A549 (cell line): ENCODE results near the gene IFT43. TPM values are rescaled to one million over a fixed set of nuclear protein-coding genes. Genes with fewer than 3 reads are reported as not detected.

Experiments used
- ATAC-seq, 2 experiments: fragments of 200-7000 bp in 1 of 2; fragments of >200 bp in 1 of 2; cut with Nextera tagmentation in 1 of 2; cut with Tn5 transposase in 1 of 2; 3 replicates each; pipeline versions ENCODE4 v1.8.0 to v1.9.1; 2018 to 2020; ENCODE audit warnings: mild to moderate bottlenecking in 1 of 2, moderate library complexity in 1 of 2
- CTCF ChIA-PET: fragments of 300-600 bp; sonication (Branson Sonifier 250); formaldehyde crosslinking; extraction: SDS; loops from one replicate; lab custom pipeline; 2021; ENCODE audit warnings: antibody characterized with exemption, inconsistent platforms; lab: Yijun Ruan, JAX
- POLR2A ChIA-PET: fragments of 350-600 bp; formaldehyde crosslinking; extraction: SDS; loops from one replicate; lab custom pipeline; 2021; ENCODE audit warnings: antibody characterized with exemption, inconsistent platforms; lab: Yijun Ruan, JAX
- DNase-seq, 2 experiments: peaks; one replicate each; pipeline versions ENCODE4 v3.0.0 to v3.0.0-alpha.2; 2011 to 2016; ENCODE audit warnings: low read depth in 1 of 2, low spot score in 1 of 2
- FAIRE-seq: peaks from 2 replicates; lab custom pipeline; 2011; peaks lifted over from hg19 to GRCh38; lab: Jason Lieb, UNC
- H3K27ac ChIP-seq, 2 experiments: fragments of >200 bp; sonication (Bioruptor Twin); formaldehyde crosslinking; 3 replicates each; pipeline ENCODE4 v1.5.1; 2016 to 2017
- H3K4me1 ChIP-seq: fragments of >200 bp; sonication (Bioruptor Twin); formaldehyde crosslinking; 3 replicates; pipeline ENCODE4 v1.6.1; 2016
- H3K4me2 ChIP-seq: fragments of >200 bp; sonication (Bioruptor Twin); formaldehyde crosslinking; 3 replicates; pipeline ENCODE4 v1.6.1; 2016
- H3K4me3 ChIP-seq: fragments of >200 bp; sonication (Bioruptor Twin); formaldehyde crosslinking; 3 replicates; pipeline ENCODE4 v1.5.1; 2016
- H3K9me3 ChIP-seq: fragments of >200 bp; sonication (Bioruptor Twin); formaldehyde crosslinking; 3 replicates; pipeline ENCODE4 v1.6.1; 2016
- CEBPB ChIP-seq, 2 experiments: fragments of >200 bp in 1 of 2; sonication (Bioruptor Twin) in 1 of 2; formaldehyde crosslinking in 1 of 2; IDR thresholded peaks; 2 replicates each; pipeline ENCODE4 v1.6.1; 2012 to 2016
- CTCF ChIP-seq: fragments of >200 bp; sonication (Bioruptor Twin); formaldehyde crosslinking; IDR thresholded peaks from 3 replicates; pipeline ENCODE4 v1.5.1; 2016
- EHMT2 ChIP-seq: fragments of 200-600 bp; sonication (generic); IDR thresholded peaks from 2 replicates; pipeline ENCODE4 v1.6.1; 2016; ENCODE audit warnings: antibody characterized with exemption, low read depth, mild to moderate bottlenecking, moderate library complexity
- ELK1 ChIP-seq: fragments of 150-350 bp; IDR thresholded peaks from 2 replicates; pipeline ENCODE4 v1.6.1; 2014; ENCODE audit warnings: low read depth, mild to moderate bottlenecking, low read length
- EP300 ChIP-seq, 2 experiments: fragments of >200 bp; sonication (Bioruptor Twin); formaldehyde crosslinking; IDR thresholded peaks; 2 replicates in 1 of 2; 3 replicates in 1 of 2; pipeline ENCODE4 v1.6.1; 2016 to 2017
- FOSL2 ChIP-seq, 2 experiments: fragments of 450-650 bp in 1 of 2; fragments of >200 bp in 1 of 2; sonication (Bioruptor Twin) in 1 of 2; formaldehyde crosslinking; IDR thresholded peaks; 2 replicates each; pipeline versions ENCODE4 v1.5.0 to v1.6.1; 2016 to 2020; ENCODE audit warnings: mild to moderate bottlenecking in 1 of 2, moderate library complexity in 1 of 2
- HMGXB4 ChIP-seq: fragments of 250-450 bp; sonication (Bioruptor Pico); IDR thresholded peaks from 2 replicates; pipeline ENCODE4 v1.5.0; 2021; ENCODE audit warnings: mild to moderate bottlenecking, moderate library complexity, borderline replicate concordance
- HOXA7 ChIP-seq: fragments of 250-450 bp; sonication (Bioruptor Pico); IDR thresholded peaks from 2 replicates; pipeline ENCODE4 v1.5.0; 2020; ENCODE audit warnings: mild to moderate bottlenecking, moderate library complexity
- JUNB ChIP-seq: fragments of >200 bp; sonication (Bioruptor Twin); formaldehyde crosslinking; IDR thresholded peaks from 2 replicates; pipeline ENCODE4 v1.6.1; 2016
- KDM5A ChIP-seq: fragments of 200-600 bp; sonication (generic); IDR thresholded peaks from 2 replicates; pipeline ENCODE4 v1.6.1; 2016; ENCODE audit warnings: antibody characterized with exemption, mild to moderate bottlenecking
- MAFK ChIP-seq: fragments of 450-650 bp; IDR thresholded peaks from 2 replicates; pipeline ENCODE4 v1.6.1; 2014; ENCODE audit not compliant: partially characterized antibody
- MYC ChIP-seq: IDR thresholded peaks from 2 replicates; pipeline ENCODE4 v1.6.1; 2012; ENCODE audit warnings: mild to moderate bottlenecking, inconsistent platforms, low read length, improper control_type of control experiment, borderline replicate concordance
- NPAS2 ChIP-seq: fragments of 250-450 bp; sonication (Bioruptor Pico); IDR thresholded peaks from 2 replicates; pipeline ENCODE4 v1.8.0; 2022; ENCODE audit warnings: mild to moderate bottlenecking, moderate library complexity, borderline replicate concordance
- PBX3 ChIP-seq: IDR thresholded peaks from 2 replicates; pipeline ENCODE4 v1.6.1; 2012
- PHF8 ChIP-seq: fragments of 200-600 bp; sonication (generic); IDR thresholded peaks from 2 replicates; pipeline ENCODE4 v1.6.1; 2016; ENCODE audit warnings: low read depth, mild to moderate bottlenecking, antibody characterized with exemption, moderate library complexity, borderline replicate concordance
- POLR2AphosphoS2 ChIP-seq: conservative IDR thresholded peaks from 2 replicates; pipeline ENCODE4 v1.6.1; 2012; ENCODE audit warnings: low read length, improper control_type of control experiment, inconsistent platforms
- RARB ChIP-seq: fragments of 250-450 bp; sonication (Bioruptor Pico); IDR thresholded peaks from 2 replicates; pipeline ENCODE4 v1.8.0; 2021; ENCODE audit warnings: mild to moderate bottlenecking, moderate library complexity
- REST ChIP-seq: fragments of 200-600 bp; sonication (generic); IDR thresholded peaks from 2 replicates; pipeline ENCODE4 v1.6.1; 2016; ENCODE audit warnings: antibody characterized with exemption, mild to moderate bottlenecking, moderate library complexity
- RFX5 ChIP-seq: fragments of 450-650 bp; IDR thresholded peaks from 2 replicates; pipeline ENCODE4 v1.7.1; 2014; ENCODE audit warnings: antibody characterized with exemption, mild to moderate bottlenecking, moderate library complexity
- RNF2 ChIP-seq: fragments of 200-600 bp; sonication (generic); IDR thresholded peaks from 2 replicates; pipeline ENCODE4 v1.6.1; 2016; ENCODE audit warnings: low read depth, mild to moderate bottlenecking, antibody characterized with exemption, moderate library complexity, borderline replicate concordance
- SREBF2 ChIP-seq: fragments of 450-650 bp; IDR thresholded peaks from 2 replicates; pipeline ENCODE4 v1.6.1; 2014; ENCODE audit warnings: mild to moderate bottlenecking, moderate library complexity
- ZC3H11A ChIP-seq: fragments of 450-650 bp; IDR thresholded peaks from 2 replicates; pipeline ENCODE4 v1.6.1; 2014; ENCODE audit warnings: antibody characterized with exemption, mild to moderate bottlenecking
- WGBS: methylation state at CpG from one replicate; pipeline ENCODE4 v1.1.6; 2017; ENCODE audit errors: missing lambda C conversion rate; 5-methylcytosine and 5-hydroxymethylcytosine counted together
- polyA plus RNA-seq, 4 experiments: library from polyadenylated mRNA; depleted of rRNA in 3 of 4; stranded (reverse); fragments of >200 nt; fragmentation: RNase III in 1 of 4; extraction: RNeasy Plus Mini Kit Qiagen cat#74134 plus additional on column Dnase treatment in 1 of 4; gene quantifications; 2 replicates in 3 of 4; 3 replicates in 1 of 4; pipeline ENCODE4 v1.2.3, GENCODE V29; 2011 to 2017

IFT43 gene
- polyA plus RNA-seq, 2 of the 4 experiments (the other 2 are of a cell fraction), result 46.4 to 49.4 TPM

- TF ChIP-seq SREBF2 (no peak), PBX3 (no peak), HOXA7 (no peak), ELK1 (no peak), RARB (CRISPR knock-in tag) (no peak), CEBPB (IDR thresholded peaks at IDR 0.05) (no peak)
Observed at GRCh38 chr14:75968456-75968855, 17.1 kb upstream of the IFT43 start (continued).

- Histone ChIP-seq H3K9me3 (no peaks in the 10 kb centered on the region), H3K4me1 (no peaks in the 10 kb centered on the region), H3K4me2 (no peak overlapping the region), H3K4me3 (no peak overlapping the region), H3K27ac (no peak overlapping the region)
- TF ChIP-seq ELK1, result no peak
- TF ChIP-seq PHF8, result no peak
- no peak for TF ChIP-seq REST
- TF ChIP-seq JUNB, result no peak
- TF ChIP-seq MYC, result no peak
- TF ChIP-seq EHMT2, result no peak
- no peak for TF ChIP-seq CEBPB (IDR thresholded peaks at IDR 0.05)
- TF ChIP-seq FOSL2 (IDR thresholded peaks at IDR 0.05), result no peak
- no peak for TF ChIP-seq FOSL2 (CRISPR knock-in tag; IDR thresholded peaks at IDR 0.05)
- TF ChIP-seq NPAS2 (CRISPR knock-in tag), result no peak
- no peak for TF ChIP-seq MAFK
- no peak for TF ChIP-seq RARB (CRISPR knock-in tag)
- TF ChIP-seq ZC3H11A, result no peak
- no peak for TF ChIP-seq KDM5A
- TF ChIP-seq EP300 (IDR thresholded peaks at IDR 0.05), result no peak
- TF ChIP-seq HMGXB4 (CRISPR knock-in tag), result no peak
- no peak for TF ChIP-seq CTCF
- TF ChIP-seq RFX5, result no peak
- TF ChIP-seq RNF2, result no peak
- TF ChIP-seq POLR2AphosphoS2, result no peak
- DNase-seq (no peak), ATAC-seq (no peak), FAIRE-seq (no peak)
- ChIA-PET POLR2A (no interaction called here), CTCF (interaction anchor here (0.7 to 6.2 kb wide), 5 partner anchors 9 to 259 kb away, joined by 3 to 36 read pairs (median 5); partner anchors contain the start of genes IFT43 and TGFB3)
- WGBS, result 76% methylated on average over 4 of the region's 4 CpGs
Observed at GRCh38 chr14:75969126-75969525, 16.4 kb upstream of the IFT43 start.
